RKO (cell line): ENCODE data around the gene CHST10.
A peak's percentile ranks its signal among the peaks of the same experiment; 100 is the strongest.
"Not testable (repeated sequence)": the region's sequence is repeated elsewhere in the genome, so short reads cannot be mapped to it uniquely, and the experiment has no call there.

Source experiments
- DNase-seq: peaks from one replicate; pipeline ENCODE4 v3.0.0-alpha.2; 2016; ENCODE audit warnings: low spot score

CHST10 gene

GRCh38 chr2:100393362-100393761, 24.1 kb downstream of the CHST10 start:
- no peak for DNase-seq

GRCh38 chr2:100392715-100393114, 24.8 kb downstream of the CHST10 start:
- no peak for DNase-seq

DNA sequence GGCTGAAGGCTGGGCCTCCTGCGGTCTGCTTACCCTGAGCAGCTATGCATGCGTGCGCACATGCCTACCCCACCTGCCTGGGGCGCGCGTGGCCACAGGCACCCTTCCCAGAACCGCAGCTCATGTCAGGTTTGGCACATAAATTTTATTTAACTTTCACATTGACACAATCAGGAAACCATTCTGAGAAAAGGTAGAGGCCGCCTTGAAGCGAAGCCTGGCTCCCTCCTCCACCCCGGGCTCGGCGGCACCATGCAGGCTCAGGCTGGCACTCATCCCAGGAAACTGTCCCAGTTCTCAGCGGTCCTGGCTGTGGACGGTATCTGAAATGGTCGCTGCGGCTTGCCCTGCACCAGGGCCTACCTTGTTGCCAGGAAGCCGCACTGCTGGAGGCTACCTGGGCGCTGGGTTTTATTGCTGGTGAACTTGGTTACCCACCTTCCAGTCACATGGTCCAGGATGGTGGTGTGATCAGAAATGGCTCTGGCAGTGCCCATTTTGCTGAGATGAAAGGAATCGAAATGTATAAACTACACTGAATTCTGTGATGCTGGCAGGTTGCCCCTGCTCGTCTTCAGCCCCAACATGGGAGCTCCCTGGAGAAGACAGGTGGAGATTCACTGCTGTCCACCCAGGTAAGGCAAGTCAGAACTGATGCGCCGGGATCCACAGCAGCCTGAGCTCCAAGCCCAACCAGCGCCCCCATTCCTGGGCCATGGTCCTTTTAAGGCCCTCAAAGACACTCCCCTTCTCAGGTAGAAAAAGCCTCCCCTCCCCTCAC, 25.5 kb downstream of the CHST10 start:
- no peak for DNase-seq

- DNase-seq = no peak
Measured at GRCh38 chr2:100390001-100390940, 27.2 kb downstream of the CHST10 start.

- DNase-seq = no peak
Measured at GRCh38 chr2:100388703-100389102, 28.8 kb downstream of the CHST10 start.

DNA sequence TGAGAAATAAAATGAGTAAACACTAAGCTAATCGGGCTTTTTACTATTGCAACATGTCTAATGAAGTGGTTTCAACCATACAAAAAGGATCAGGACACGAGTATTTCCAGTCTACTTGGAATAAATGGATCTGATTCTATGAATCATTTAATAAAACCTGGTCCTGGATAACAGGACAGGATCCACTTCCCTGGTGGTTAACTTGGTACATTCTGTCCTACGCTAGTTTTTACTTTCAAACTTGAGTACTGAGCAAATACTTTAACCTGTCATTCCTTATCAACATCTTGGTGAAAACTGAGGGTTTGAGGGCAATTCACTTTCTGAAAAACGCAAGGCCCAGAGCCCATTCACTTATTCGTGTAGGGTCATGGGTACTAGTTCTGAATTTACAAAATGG, 33.5 kb downstream of the CHST10 start:
- DNase-seq = no peak

GRCh38 chr2:100383306-100383705, 34.2 kb downstream of the CHST10 start:
- no peak for DNase-seq

- DNase-seq = peak; percentile 68
Measured at GRCh38 chr2:100381240-100381639, 36.2 kb downstream of the CHST10 start.

GRCh38 chr2:100380681-100381080, 36.8 kb downstream of the CHST10 start:
- DNase-seq = no peak

GRCh38 chr2:100376836-100377235, 40.6 kb downstream of the CHST10 start:
- no peak for DNase-seq

DNA sequence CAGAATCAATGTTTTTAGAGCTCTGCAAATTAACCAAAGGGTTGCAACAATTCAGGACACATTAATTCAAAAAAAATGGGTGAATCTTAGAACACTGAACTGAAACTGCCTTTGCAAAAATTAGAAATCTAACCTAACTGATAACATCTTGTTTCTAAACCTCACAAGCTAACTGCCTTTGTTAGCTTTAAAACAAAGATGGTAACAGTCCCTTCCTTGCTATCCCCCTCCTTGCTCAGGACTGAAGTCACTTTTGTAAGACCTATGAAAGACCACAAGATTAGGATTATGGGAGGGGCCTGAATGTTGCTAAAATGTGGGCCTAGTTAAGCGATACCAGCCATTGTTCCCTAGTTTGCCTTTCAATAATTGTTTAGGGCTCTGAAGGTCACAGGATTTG, 50.3 kb downstream of the CHST10 start:
- no peak for DNase-seq

DNA sequence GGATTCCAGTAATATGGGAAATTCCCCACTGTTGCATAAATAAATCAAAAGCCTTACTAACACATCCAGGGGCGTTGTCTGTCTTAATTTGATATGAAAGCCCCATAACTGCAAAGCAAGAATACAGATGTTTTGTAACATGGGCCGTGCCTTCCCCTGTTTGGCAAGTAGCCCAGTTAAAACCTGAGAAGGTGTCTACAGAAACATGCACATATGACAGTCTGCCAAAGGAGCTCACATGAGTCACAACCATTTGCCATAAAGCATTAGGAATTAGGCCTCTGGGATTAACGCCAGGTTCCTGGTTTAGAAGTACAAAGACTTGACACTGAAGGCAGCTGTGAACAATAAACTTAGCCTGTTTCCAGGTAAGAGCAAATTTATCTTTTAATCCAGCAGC, 52.0 kb downstream of the CHST10 start:
- no peak for DNase-seq

GRCh38 chr2:100362269-100362668, 55.2 kb downstream of the CHST10 start:
- not testable (repeated sequence) for DNase-seq

DNA sequence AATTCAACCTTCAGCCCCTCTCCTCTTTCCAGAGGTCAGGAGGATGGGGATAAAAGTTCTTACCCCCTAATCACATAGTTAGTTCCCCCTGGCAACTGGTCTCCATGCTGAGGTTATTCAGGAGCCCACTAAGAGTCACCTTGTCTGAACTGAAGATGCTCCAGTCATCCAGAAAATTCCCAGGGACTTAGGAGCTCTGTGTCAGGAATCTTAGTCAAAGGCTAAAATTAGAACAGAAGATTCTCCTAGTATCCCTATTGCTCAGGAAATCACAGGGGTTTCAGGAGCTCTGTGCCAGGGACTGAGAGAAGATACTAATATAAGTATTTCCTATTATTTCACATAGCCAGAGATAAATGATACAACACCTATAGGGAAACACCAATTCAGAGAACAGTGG, 57.9 kb downstream of the CHST10 start:
- DNase-seq = no peak

DNA sequence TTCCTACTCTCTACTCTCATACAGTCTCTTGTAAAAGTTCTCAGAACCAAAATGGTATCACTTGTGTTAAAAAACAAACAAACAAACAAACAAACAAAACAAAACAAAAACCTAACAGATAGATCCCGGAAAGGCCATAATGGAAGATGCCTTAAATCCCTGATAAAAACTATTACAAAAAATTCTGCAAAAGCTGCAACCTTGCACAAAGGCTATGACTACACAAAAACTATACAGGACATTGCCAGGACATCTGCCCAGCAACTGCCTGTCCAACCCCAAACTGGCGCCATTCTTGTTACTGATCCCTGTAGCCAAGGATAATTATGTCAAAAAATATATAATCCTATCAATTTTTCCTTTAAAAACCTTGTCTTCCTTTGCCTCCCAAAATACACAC, 58.9 kb downstream of the CHST10 start:
- DNase-seq = no peak

- DNase-seq = no peak
Measured at GRCh38 chr2:100352521-100352920, 64.9 kb downstream of the CHST10 start.

- DNase-seq = no peak
Measured at GRCh38 chr2:100350661-100351185, 66.7 kb downstream of the CHST10 start.

- DNase-seq = not testable (repeated sequence)
Measured at GRCh38 chr2:100345144-100345543, 72.3 kb downstream of the CHST10 start.

DNA sequence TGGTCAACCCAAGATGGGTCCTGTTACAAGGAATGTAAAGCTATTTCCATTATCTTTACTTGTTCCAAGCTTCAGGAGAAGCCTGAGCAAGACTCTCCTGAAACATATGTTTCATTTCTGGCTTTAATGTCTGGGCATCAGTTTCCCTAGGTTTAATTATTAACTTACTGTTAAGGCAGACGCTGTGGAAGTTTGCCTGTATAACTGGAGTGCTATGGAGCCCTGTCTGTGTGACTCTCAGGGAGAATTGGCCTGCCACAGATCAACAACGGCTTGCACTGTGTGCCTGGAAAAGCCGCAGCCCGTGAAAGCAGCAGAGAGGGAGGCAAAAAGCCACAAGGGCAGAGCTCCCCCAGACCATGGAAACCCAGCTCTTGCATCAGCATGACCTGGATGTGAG, 73.0 kb downstream of the CHST10 start:
- no peak for DNase-seq

GRCh38 chr2:100342466-100342865, 75.0 kb downstream of the CHST10 start:
- DNase-seq = not testable (repeated sequence)
